Stimulated activated CD4-positive, alpha-beta T cell treated with anti-CD3 and anti-CD28 coated beads, Interleukin-4, amount 100 ng/mL, for 48 hours (primary cell): ENCODE measurements around the gene YWHAG.
"Not testable (repeated sequence)": the region's sequence is repeated elsewhere in the genome, so short reads cannot be mapped to it uniquely, and the experiment has no call there.

ENCODE experiments used
- DNase-seq, 2 donors: peaks; one replicate each; pipeline ENCODE4 v3.0.0-alpha.2; 2020; ENCODE audit warnings: low read depth in 2 of 2

The YWHAG gene

GRCh38 chr7:76347710-76348109, 11.1 kb downstream of the YWHAG start:
- DNase-seq: no peak

DNA sequence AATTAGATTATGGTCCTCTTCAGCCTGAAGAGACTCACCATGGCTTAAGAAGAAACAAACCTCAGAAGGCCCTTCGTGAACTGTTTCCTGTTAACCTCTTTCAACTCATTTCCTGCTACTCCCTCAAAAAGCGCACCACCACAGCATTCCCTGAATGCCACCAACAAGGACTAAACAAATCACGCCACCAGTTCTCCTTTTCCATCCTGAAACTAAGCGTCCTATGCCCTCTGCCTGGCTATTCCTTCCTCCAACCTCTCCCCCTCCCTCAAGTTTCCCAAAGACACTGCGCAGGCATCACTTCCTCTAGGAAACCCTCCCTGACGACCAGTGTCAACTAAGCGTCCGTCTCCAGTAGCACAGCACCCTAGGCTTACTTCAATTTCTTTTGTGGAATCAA, 12.0 kb downstream of the YWHAG start:
- DNase-seq: no peak

DNA sequence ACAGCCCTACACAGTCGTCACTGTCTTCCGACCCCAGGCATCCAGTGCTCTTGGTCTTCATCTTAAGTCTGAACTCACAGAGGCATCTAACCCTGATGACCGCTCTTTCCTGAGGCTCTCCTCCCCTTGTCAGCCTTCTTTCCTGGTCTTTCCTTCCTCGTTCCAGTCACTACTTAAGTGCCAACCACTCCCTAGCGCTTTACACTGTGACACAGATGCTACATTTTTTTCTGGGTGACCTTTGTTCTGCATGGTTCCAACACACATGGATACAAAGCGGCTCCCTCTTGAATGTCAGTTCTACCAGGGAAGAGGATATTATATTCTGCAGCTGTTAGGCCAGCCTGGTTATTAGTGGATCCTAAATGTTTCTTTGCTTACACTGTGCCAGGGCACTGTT, 12.7 kb downstream of the YWHAG start:
- DNase-seq: no peak

DNA sequence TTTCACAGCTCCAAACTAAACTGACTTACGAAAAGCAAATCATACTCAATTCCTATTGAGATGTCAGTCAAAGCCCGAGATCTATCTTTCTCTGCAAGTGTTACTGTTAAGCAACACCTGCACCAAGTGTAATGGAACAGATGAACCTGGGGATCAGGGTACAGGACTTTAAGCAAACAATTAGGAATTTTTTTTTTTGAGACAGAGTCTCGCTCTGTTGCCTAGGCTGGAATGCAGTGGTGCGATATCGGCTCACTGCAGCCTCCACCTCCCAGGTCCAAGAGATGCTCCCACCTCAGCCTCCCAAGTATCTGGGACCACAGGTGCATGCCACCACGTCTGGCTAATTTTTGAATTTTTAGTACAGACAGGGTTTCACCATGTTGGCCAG, 14.9 kb downstream of the YWHAG start:
- DNase-seq: no peak

DNA sequence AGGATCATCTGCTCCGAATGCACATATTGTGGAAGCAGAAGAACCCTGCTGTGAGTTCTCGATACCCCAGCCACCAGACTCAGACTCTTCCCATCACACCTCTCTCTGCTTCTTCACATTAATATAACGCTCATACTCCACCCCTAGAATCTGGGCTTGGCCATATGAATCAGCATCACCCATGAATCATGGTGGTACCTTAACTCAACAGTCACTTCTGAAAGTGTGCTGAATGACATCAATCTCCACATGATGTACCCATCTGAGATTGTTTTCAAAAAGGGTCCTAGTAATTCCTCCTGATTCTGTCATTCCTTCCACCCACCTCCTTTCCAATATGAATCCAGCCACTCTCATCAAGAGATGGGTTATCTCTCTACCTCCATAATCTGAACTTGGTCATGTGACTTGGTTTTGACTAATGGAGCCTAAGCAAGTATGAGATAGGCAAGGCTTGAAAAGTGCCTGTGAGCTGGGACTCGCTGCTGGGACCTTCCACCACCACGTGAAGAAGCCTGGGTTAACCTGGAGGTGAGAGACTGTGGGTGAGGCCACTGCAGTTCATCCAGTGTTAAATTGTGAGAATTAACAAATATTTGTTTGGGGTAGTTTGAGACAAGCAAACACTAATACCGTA, 15.4 kb downstream of the YWHAG start:
- no peak for DNase-seq

- DNase-seq: no peak
Observed at GRCh38 chr7:76342222-76342621, 16.6 kb downstream of the YWHAG start.

DNA sequence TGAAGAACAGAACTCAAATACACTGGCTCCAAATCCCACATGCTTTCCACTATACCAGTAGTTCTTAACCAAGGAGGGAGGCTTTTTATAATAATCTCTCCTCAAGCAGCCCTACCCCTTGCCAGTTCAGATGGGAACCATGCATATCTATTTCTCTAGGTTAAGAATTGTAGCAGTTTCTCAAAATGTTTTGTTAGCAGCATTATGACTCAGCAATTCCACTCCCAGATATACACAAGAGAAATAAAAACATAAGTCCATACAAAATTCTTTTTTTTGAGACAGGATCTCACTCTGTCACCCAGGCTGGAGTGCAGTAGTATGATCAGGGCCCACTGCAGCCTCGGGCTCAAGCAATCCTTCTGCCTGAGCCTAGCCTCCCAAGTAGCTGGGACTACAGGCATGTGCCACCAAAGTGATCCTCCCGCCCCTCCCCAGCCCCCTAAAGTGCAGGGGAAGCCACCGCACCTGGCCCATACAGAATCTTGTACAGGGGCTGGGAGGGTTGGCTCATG, 18.1 kb downstream of the YWHAG start:
- DNase-seq: no peak

- no peak for DNase-seq
Observed at GRCh38 chr7:76338298-76339084, 20.3 kb downstream of the YWHAG start.

DNA sequence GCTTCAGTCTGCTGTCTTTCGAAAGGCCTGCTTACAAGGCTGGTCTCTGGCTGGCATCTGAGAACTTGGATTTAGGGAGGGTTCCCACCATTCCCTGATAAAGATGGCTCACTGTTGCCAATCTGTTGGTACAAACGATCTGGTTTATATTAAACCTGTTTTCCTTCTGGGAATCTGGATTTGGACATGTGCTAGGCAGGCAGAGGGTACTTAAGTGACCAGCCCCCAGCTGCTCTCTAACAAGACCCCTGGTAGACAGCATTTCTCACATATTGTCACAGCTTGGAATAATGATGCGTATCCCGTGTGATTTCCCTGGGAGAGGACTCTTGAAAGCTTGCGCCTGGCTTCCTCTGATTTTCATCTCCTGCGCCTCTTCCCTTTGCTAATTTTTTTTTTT, 21.6 kb downstream of the YWHAG start:
- DNase-seq: no peak

DNA sequence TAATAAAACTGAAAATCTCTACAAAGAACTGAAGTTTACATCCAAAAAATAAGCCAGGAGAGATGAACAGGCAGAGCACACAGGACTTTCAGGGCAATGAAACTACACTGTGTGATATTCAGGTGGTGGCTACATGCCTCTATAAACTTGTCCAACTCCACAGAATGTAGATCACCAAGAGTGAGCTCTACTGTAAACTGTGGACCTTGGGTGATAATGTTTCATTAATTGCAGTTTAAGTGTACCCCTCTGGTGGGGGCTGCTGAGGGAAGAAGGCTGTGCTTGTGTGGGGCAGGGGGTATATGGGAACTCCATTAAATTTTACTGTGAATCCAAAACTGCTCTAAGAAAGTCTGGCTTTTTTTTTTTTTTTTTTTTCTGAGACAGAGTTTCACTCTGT, 22.7 kb downstream of the YWHAG start:
- no peak for DNase-seq

DNA sequence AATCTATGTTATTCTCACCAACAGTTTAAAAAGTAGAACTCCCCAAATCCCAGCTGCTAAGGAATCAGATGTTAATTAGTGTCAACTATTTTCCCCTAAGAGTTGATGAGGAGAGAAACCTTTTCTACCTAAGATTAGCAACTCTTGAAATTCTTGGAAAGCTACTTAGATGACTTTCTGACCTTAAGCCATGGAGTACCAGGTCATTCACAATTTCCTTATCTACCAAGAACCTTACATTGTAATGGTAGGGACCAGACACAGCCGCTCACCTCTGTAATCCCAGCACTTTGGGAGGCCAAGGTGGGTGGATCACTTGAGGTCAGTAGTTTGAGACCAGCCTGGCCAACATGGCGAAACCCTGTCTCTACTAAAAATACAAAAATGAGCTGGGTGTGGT, 23.4 kb downstream of the YWHAG start:
- not testable (repeated sequence) for DNase-seq

GRCh38 chr7:76334320-76334967, 24.3 kb downstream of the YWHAG start:
- no peak for DNase-seq

DNA sequence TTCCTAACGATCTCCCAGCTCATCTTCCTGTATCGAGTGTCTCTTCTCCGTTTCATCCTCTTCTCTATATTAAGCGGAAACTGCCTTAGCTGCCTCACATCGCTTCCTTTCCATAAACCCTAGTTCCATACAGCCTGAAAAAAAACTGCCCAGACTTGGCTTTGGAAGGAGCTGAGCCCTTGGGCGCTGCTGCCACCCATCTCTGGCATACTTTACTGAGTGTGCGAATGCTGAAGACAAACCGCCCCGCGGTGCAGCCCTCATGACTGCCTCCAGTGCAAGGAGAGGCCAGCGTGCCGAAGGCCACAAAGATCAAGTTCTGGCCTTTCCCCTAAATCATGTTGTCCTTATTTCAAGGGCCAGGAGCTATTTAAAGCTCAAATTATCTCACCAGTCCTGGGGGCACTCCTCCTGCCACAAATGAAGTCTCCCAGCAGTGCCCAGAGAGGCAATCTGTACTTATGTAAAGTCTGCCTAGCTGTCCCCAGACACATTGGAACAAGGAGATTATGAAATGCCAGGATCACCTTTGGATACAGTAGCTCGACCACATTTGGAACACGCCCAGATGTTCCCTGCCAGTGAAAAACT, 25.2 kb downstream of the YWHAG start:
- DNase-seq: no peak

DNA sequence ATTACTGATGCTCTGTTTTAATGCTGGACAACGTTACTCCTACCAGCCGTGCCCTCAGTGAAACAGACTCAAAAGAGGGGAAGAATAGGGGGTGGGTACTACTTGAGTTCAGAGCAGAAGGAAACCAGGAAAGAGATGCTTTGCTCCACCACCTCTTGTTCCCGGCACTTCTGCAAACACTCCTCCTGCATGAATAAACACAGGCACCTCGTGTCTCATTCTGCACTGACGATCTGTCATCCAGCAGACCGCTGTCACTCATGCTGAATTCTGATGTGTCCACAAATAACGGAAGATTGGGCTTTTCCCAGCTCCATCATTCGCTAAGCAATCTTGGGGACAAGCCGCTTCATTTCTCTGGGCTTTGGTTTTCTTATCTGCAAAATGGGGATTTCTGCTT, 26.7 kb downstream of the YWHAG start:
- no peak for DNase-seq

DNA sequence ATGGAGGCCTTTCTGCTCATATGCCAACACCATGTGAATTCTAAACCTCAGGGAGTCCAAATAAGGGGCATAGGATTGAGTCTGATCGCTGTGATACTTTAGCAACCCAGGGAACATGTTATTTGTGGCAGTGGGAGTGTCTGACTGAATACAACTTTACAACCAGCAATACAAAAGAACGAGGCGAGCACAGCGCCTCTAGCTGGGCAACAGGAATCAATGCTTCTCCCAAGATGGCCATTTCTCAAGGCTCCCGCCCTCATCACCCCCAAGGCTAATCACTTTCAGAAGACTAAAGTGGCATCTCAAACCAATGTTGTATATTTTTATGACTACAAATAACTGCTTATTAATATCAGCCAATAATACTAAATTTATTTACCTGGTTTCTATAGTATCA, 28.1 kb downstream of the YWHAG start:
- no peak for DNase-seq

GRCh38 chr7:76330261-76330660, 28.5 kb downstream of the YWHAG start:
- DNase-seq: no peak

DNA sequence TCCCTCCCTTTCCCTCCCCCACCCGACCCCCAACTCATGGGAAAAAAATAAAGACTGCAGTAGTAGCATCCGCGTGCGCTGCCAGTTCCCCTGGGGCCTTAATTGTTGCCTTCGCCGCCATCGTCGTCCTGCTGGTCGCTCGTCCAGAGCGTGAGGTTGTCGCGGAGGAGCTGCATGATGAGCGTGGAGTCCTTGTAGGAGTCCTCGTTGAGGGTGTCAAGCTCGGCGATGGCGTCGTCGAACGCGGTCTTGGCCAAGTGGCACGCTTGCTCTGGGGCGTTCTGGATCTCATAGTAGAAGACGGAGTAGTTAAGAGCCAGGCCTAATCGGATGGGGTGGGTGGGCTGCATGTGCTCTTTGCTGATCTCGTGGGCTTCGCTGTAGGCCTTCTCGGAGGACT, 29.3 kb downstream of the YWHAG start:
- DNase-seq: no peak

GRCh38 chr7:76328389-76328788, 30.4 kb downstream of the YWHAG start:
- no peak for DNase-seq

- no peak for DNase-seq
Observed at GRCh38 chr7:76327610-76328009, 31.2 kb downstream of the YWHAG start.

- no peak for DNase-seq
Observed at GRCh38 chr7:76326646-76327233, 32.1 kb downstream of the YWHAG start.

- DNase-seq: no peak
Observed at GRCh38 chr7:76325811-76326210, 33.0 kb downstream of the YWHAG start.

DNA sequence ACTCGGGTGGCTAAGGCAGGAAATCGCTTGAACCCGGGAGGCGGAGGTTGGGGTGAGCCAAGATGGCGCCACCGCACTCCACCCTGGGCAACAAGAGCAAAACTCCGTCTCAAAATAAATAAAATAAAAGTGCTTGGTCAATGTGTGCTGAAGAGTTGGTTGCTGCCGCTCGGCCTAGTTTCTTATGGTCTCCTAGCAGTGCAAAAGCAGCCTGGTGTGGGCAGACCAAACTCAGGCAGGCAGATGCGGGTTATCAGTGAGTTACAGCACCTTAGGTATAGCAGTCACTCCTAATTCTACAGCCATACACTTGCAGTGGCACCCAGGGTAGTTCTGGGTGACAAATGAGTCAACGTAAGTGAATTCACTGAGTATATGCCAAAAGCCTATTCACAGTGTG, 33.7 kb downstream of the YWHAG start:
- DNase-seq: no peak
